HFFc6 (cell line): ENCODE measurements around the gene FTCD. TPM values are rescaled to one million over a fixed set of nuclear protein-coding genes. Genes with fewer than 3 reads are reported as not detected.
"Not testable (repeated sequence)": the region's sequence is repeated elsewhere in the genome, so short reads cannot be mapped to it uniquely, and the experiment has no call there.

Source experiments
- DNase-seq: peaks from one replicate; pipeline ENCODE4 v3.0.0-alpha.2; 2018
- H3K27ac Mint-ChIP-seq: 2 replicates; pipeline ENCODE4 v1.8.0; 2020; ENCODE audit warnings: mild to moderate bottlenecking, mixed read lengths
- H3K27me3 Mint-ChIP-seq: 2 replicates; pipeline ENCODE4 v1.8.0; 2021; ENCODE audit warnings: mild to moderate bottlenecking, moderate library complexity, mixed read lengths; ENCODE audit not compliant: insufficient read depth
- H3K36me3 Mint-ChIP-seq: 2 replicates; pipeline ENCODE4 v1.8.0; 2021; ENCODE audit warnings: low read depth, mixed read lengths
- H3K4me1 Mint-ChIP-seq: 2 replicates; pipeline ENCODE4 v1.8.0; 2020; ENCODE audit warnings: low read depth, mixed read lengths
- H3K4me3 Mint-ChIP-seq: 2 replicates; pipeline ENCODE4 v1.8.0; 2020; ENCODE audit warnings: mild to moderate bottlenecking, moderate library complexity, mixed read lengths
- H3K9me3 Mint-ChIP-seq: 2 replicates; pipeline ENCODE4 v1.8.0; 2020; ENCODE audit warnings: mild to moderate bottlenecking, mixed read lengths
- CTCF ChIP-seq: fragments of 200-600 bp; sonication (generic); IDR thresholded peaks from 2 replicates; pipeline ENCODE4 v1.5.0; 2021; ENCODE audit warnings: antibody characterized with exemption, mild to moderate bottlenecking
- total RNA-seq, 6 experiments: library from RNA; stranded (reverse); fragmentation: NEBNext Ultra II Directional; extraction: Animal tissue kit (Norgen Biotek cat#: 25700); gene quantifications; 2 replicates in 1 of 6; 3 replicates in 5 of 6; pipeline ENCODE4 v1.2.3, GENCODE V29; 2021

FTCD gene
- total RNA-seq, 6 experiments from 2014 or later, result 0.12 to 1.2 (median 0.17) TPM; not detected in 1

DNA sequence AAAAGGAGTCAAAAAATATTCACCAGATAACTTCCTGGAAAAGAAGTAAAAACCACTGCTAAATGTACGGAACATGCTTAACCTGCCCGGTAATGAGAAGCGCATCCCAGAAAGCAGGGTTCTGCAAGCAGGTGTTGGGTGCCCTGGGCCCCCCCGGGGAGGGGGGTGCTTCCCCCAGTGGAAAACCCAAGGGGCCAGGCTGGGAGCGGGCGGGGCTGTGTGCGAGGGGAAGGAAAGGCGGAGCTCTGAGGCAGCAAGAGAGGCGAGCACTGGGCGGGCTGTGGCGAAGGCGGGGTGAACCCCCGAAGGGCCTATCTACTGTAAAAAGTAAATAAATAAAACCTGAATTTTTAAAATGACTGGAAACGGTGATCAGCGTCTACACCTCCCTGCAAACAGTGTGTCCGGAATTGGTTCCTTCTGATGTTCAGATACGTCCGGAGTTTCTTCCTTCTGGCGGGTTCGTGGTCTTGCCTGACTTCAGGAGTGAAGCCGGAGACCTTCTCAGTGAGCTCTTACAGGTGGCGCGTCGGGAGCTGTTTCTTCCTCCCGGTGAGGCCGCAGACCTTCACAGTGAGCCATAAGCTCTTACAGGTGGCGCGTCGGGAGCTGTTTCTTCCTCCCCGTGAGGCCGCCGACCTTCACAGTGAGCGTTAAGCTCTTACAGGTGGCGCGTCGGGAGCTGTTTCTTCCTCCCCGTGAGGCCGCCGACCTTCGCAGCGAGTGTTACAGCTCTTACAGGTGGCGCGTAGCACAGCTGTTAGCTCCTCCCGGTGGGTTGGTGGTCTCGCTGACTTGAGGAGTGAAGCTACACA, 13.4 kb downstream of the FTCD start:
- no peak for DNase-seq
- H3K4me3 Mint-ChIP-seq, result no peak overlapping the region
- H3K36me3 Mint-ChIP-seq, result no peaks in the 10 kb centered on the region
- H3K9me3 Mint-ChIP-seq, result no peaks in the 10 kb centered on the region
- peaks cover 5% of the 10 kb centered on the region for H3K27me3 Mint-ChIP-seq
- TF ChIP-seq CTCF, result no peak
- H3K4me1 Mint-ChIP-seq, result peaks cover 8% of the 10 kb centered on the region
- no peak overlapping the region for H3K27ac Mint-ChIP-seq

DNA sequence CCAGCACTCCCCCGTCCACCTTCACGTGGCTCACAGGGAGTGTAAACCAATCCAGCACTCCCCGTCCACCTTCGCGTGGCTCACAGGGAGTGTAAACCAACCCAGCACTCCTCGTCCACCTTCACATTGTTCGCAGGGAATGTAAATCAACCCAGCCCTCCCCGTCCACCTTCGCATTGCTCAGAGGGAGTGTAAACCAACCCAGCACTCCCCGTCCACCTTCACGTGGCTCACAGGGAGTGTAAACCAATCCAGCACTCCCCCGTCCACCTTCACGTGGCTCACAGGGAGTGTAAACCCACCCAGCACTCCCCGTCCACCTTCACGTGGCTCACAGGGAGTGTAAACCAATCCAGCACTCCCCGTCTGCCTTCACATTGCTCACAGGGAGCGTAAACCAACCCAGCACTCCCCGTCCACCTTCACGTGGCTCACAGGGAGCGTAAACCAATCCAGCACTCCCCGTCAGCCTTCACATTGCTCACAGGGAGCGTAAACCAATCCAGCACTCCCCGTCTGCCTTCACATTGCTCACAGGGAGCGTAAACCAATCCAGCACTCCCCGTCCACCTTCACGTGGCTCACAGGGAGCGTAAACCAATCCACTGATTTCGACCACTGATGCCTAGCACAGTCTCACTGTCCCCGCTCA, 14.9 kb downstream of the FTCD start:
- DNase-seq, H3K9me3 Mint-ChIP-seq, H3K4me3 Mint-ChIP-seq, H3K27me3 Mint-ChIP-seq, H3K27ac Mint-ChIP-seq, H3K36me3 Mint-ChIP-seq, H3K4me1 Mint-ChIP-seq: not testable (repeated sequence)

DNA sequence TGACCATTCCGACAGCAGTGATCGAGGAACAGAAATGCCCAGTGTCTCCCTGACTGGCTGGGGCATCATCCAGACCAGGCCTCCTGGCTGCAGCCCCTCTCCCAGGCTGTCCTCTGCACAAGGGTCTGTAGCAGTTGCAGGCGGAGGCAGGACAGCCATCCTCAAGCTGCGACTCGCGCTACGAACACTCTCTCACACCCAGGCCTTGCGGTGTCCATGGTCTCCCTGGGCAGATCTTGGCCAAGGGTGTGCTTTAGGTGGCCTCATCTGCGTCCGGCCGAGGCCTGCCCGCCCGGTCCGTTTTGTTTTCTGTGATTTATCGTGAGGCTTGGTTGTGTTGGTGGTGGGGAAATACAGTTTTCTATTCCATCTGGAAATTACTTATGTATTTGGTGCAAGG, 15.7 kb downstream of the FTCD start:
- H3K27ac Mint-ChIP-seq, result no peak overlapping the region
- H3K4me3 Mint-ChIP-seq, result no peak overlapping the region

DNA sequence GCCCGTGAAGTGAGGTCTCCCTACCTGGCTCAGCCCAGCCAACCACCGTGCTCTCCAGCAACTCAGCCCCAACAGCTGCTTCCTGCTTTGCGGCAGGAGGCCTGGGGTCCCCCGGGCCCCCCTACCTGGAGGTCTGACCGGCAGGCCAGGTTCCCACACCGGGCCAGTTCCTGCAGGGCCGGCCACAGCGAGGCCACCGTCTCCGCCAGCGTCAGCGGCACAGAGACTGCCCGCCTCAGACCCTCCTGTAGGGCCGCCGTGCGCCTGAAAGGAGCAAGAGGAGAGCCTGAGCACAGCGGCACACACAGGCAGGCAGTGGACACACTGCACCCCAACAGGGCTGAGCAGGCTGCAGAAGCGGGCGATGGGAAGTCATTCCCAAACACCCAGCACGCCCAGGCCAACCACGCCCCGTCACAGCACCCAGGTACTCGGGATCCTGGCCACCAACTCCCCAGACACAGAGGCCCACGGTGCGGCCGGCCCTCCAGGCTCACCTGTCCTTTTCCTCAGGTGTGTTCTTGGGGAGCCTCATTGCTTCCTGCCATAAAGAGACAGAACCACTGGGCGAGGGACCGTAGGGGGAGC, 16.9 kb downstream of the FTCD start:
- Mint-ChIP-seq H3K4me1 (peaks cover under 1% of the 10 kb centered on the region), H3K9me3 (peaks cover 7% of the 10 kb centered on the region; the same call in 1 of the 2 replicates), H3K27me3 (peaks cover 5% of the 10 kb centered on the region), H3K27ac (no peak overlapping the region), H3K4me3 (no peak overlapping the region), H3K36me3 (no peaks in the 10 kb centered on the region)
- no peak for DNase-seq
- no peak for TF ChIP-seq CTCF

More for the DNA sequence above, 15.7 kb downstream of the FTCD start:
- no peaks in the 10 kb centered on the region for H3K36me3 Mint-ChIP-seq
- peaks cover 8% of the 10 kb centered on the region for H3K4me1 Mint-ChIP-seq
- H3K27me3 Mint-ChIP-seq, result peaks cover 5% of the 10 kb centered on the region
- H3K9me3 Mint-ChIP-seq, result peaks cover 5% of the 10 kb centered on the region; the same call in 1 of the 2 replicates
- TF ChIP-seq CTCF, result no peak
- DNase-seq, result no peak

DNA sequence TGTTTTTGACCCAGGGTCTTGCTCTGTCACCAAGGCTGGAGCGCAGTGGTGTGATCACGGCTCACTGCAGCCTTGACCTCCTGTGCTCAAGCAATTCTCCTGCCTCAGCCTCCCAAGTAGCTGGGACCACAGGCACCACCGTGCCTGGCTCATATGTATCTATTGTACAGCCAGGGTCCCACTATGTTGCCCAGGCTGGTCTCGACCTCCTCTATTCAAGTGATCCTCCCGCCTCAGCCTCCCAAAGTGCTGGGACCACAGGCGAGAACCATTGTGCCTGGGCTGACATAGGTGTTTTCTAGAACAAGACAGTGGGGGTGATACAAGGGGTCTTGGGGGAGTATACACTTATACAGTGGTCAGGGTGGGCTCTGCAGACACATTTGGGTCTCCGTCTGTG, 17.5 kb downstream of the FTCD start:
- H3K9me3 Mint-ChIP-seq, result peaks cover 7% of the 10 kb centered on the region; the same call in 1 of the 2 replicates
- peaks cover 1% of the 10 kb centered on the region; the same call in 1 of the 2 replicates for H3K36me3 Mint-ChIP-seq
- no peak overlapping the region for H3K27ac Mint-ChIP-seq
- no peak for TF ChIP-seq CTCF
- H3K4me1 Mint-ChIP-seq, result no peaks in the 10 kb centered on the region
- peaks cover 9% of the 10 kb centered on the region for H3K27me3 Mint-ChIP-seq
- DNase-seq, result no peak
- no peak overlapping the region for H3K4me3 Mint-ChIP-seq
